Measurements from ENCODE around the gene WDFY1. TPM values are rescaled to one million over a fixed set of nuclear protein-coding genes. Genes with fewer than 3 reads are reported as not detected.
A peak's percentile ranks its signal among the peaks of the same experiment; 100 is the strongest.

WDFY1 gene
- total and polyA plus RNA-seq, 9 of the 15 experiments (the other 6 are each of a cell fraction or from before 2014, with no cell fraction given), result 5.4 to 27.6 (median 17.5) TPM

DNA sequence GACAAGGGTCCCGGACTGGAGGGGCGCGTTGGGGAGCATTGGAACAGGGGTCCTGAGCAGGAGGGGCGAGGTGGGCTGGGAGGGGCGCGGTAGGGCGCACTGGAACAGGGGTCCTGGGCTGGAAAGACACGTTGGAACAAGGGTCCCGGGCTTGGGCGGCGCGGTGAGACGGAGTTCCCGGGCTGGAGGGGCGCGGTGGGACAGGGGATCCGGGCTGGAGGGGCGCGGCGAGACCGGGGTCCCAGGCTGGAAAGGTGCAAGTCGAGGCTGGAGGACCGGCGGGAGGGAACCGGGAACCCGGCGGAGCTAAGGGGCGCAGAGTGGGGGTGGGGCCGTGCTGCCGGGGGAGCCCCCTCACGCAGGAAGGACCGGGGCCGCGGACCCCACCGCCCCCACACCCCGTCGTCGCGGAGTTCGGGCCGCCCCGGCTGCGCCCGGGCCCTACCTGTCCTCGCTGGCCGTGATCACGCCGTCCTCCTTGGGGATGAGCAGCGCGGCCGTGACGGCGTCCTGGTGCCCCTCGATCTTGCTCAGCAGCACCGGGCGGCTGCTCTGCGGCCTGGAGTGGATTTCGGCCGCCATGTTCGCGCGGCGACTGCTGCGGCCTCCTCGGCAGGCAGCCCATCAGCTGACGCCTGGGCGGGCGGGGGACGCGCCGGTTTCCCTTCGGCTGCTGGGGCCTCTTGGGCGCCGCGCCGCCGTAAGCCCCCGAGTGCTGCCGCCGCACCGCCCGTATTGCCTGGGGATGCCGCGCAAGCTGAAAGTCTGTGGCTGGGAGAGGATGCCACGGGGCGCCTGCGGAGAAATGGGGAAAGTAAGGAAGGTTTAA, at the start of gene WDFY1 (continued):
- TF ChIP-seq, protein P1, sequence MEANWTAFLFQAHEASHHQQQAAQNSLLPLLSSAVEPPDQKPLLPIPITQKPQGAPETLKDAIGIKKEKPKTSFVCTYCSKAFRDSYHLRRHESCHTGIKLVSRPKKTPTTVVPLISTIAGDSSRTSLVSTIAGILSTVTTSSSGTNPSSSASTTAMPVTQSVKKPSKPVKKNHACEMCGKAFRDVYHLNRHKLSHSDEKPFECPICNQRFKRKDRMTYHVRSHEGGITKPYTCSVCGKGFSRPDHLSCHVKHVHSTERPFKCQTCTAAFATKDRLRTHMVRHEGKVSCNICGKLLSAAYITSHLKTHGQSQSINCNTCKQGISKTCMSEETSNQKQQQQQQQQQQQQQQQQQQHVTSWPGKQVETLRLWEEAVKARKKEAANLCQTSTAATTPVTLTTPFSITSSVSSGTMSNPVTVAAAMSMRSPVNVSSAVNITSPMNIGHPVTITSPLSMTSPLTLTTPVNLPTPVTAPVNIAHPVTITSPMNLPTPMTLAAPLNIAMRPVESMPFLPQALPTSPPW (CRISPR knock-in tag; IDR thresholded peaks at IDR 0.05), result peak; percentile 71
- no peak for TF ChIP-seq HNRNPH1 (optimal IDR thresholded peaks at IDR 0.05; ENCODE audit: low read depth, low read length)
- TF ChIP-seq ARHGAP35 (IDR thresholded peaks at IDR 0.05; ENCODE audit: partially characterized antibody), result no peak
- TF ChIP-seq EZH2 (IDR thresholded peaks at IDR 0.05; ENCODE audit: borderline replicate concordance, low read depth, low read length), result no peak
- no peak for TF ChIP-seq WHSC1 (IDR thresholded peaks at IDR 0.05; ENCODE audit: low read length)
- TF ChIP-seq RNF2 (IDR thresholded peaks at IDR 0.05), result peak; percentile 66; the same call in 1 of the 2 replicates
- TF ChIP-seq, protein P2, sequence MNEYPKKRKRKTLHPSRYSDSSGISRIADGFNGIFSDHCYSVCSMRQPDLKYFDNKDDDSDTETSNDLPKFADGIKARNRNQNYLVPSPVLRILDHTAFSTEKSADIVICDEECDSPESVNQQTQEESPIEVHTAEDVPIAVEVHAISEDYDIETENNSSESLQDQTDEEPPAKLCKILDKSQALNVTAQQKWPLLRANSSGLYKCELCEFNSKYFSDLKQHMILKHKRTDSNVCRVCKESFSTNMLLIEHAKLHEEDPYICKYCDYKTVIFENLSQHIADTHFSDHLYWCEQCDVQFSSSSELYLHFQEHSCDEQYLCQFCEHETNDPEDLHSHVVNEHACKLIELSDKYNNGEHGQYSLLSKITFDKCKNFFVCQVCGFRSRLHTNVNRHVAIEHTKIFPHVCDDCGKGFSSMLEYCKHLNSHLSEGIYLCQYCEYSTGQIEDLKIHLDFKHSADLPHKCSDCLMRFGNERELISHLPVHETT (CRISPR knock-in tag; conservative IDR thresholded peaks at IDR 0.05 in 1 of 2, IDR thresholded peaks at IDR 0.05 in 1 of 2), result no peak
- no peak for TF ChIP-seq CAMTA2 (CRISPR knock-in tag; conservative IDR thresholded peaks at IDR 0.05)
- TF ChIP-seq, protein P3, sequence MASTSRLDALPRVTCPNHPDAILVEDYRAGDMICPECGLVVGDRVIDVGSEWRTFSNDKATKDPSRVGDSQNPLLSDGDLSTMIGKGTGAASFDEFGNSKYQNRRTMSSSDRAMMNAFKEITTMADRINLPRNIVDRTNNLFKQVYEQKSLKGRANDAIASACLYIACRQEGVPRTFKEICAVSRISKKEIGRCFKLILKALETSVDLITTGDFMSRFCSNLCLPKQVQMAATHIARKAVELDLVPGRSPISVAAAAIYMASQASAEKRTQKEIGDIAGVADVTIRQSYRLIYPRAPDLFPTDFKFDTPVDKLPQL (IDR thresholded peaks at IDR 0.05; ENCODE audit: extremely low read depth, insufficient read length), result no peak
- TF ChIP-seq PHF8 (IDR thresholded peaks at IDR 0.05; ENCODE audit: borderline replicate concordance, low read length), result peak; percentile 84; the same call in 1 of the 2 replicates
- TF ChIP-seq, protein P4, sequence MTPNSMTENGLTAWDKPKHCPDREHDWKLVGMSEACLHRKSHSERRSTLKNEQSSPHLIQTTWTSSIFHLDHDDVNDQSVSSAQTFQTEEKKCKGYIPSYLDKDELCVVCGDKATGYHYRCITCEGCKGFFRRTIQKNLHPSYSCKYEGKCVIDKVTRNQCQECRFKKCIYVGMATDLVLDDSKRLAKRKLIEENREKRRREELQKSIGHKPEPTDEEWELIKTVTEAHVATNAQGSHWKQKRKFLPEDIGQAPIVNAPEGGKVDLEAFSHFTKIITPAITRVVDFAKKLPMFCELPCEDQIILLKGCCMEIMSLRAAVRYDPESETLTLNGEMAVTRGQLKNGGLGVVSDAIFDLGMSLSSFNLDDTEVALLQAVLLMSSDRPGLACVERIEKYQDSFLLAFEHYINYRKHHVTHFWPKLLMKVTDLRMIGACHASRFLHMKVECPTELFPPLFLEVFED (CRISPR knock-in tag; conservative IDR thresholded peaks at IDR 0.05), result no peak
- no peak for TF ChIP-seq ZSCAN29 (IDR thresholded peaks at IDR 0.05)
- TF ChIP-seq, protein P5, sequence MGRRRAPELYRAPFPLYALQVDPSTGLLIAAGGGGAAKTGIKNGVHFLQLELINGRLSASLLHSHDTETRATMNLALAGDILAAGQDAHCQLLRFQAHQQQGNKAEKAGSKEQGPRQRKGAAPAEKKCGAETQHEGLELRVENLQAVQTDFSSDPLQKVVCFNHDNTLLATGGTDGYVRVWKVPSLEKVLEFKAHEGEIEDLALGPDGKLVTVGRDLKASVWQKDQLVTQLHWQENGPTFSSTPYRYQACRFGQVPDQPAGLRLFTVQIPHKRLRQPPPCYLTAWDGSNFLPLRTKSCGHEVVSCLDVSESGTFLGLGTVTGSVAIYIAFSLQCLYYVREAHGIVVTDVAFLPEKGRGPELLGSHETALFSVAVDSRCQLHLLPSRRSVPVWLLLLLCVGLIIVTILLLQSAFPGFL (CRISPR knock-in tag; IDR thresholded peaks at IDR 0.05), result 0 out of 2 replicates have a peak, but pooled peaks have one; percentile 54
- no peak for TF ChIP-seq NBN (IDR thresholded peaks at IDR 0.05; ENCODE audit: low read depth)
- TF ChIP-seq, protein P6, sequence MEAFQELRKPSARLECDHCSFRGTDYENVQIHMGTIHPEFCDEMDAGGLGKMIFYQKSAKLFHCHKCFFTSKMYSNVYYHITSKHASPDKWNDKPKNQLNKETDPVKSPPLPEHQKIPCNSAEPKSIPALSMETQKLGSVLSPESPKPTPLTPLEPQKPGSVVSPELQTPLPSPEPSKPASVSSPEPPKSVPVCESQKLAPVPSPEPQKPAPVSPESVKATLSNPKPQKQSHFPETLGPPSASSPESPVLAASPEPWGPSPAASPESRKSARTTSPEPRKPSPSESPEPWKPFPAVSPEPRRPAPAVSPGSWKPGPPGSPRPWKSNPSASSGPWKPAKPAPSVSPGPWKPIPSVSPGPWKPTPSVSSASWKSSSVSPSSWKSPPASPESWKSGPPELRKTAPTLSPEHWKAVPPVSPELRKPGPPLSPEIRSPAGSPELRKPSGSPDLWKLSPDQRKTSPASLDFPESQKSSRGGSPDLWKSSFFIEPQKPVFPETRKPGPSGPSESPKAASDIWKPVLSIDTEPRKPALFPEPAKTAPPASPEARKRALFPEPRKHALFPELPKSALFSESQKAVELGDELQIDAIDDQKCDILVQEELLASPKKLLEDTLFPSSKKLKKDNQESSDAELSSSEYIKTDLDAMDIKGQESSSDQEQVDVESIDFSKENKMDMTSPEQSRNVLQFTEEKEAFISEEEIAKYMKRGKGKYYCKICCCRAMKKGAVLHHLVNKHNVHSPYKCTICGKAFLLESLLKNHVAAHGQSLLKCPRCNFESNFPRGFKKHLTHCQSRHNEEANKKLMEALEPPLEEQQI (IDR thresholded peaks at IDR 0.05), result no peak
- no peak for TF ChIP-seq ETV1 (tag; conservative IDR thresholded peaks at IDR 0.05; ENCODE audit: low read depth)
- TF ChIP-seq ZZZ3 (IDR thresholded peaks at IDR 0.05), result no peak
- no peak for TF ChIP-seq SLC30A9 (CRISPR knock-in tag; IDR thresholded peaks at IDR 0.05)

All from K562 (cell line).